Chondrocyte (in vitro differentiated cells): ENCODE measurements around the gene COG5. TPM values are rescaled to one million over a fixed set of nuclear protein-coding genes. Genes with fewer than 3 reads are reported as not detected.

Experiments
- DNase-seq: peaks from one replicate; pipeline ENCODE4 v3.0.0; 2021; ENCODE audit warnings: mixed read lengths, low spot score
- H3K27ac Mint-ChIP-seq: one replicate; pipeline ENCODE4 v1.8.0; 2021; ENCODE audit warnings: mild to moderate bottlenecking, moderate library complexity, mixed read lengths; ENCODE audit not compliant: unreplicated experiment
- H3K27me3 Mint-ChIP-seq: 2 replicates; pipeline ENCODE4 v1.8.0; 2021; ENCODE audit warnings: low read depth, mixed read lengths
- H3K36me3 Mint-ChIP-seq: 2 replicates; pipeline ENCODE4 v1.8.0; 2021; ENCODE audit warnings: low read depth, mixed read lengths
- H3K4me1 Mint-ChIP-seq: 2 replicates; pipeline ENCODE4 v1.8.0; 2021; ENCODE audit warnings: low read depth, mild to moderate bottlenecking, mixed read lengths
- H3K4me3 Mint-ChIP-seq: one replicate; pipeline ENCODE4 v1.8.0; 2021; ENCODE audit warnings: mild to moderate bottlenecking, moderate library complexity, mixed read lengths; ENCODE audit not compliant: unreplicated experiment
- H3K9me3 Mint-ChIP-seq: 2 replicates; pipeline ENCODE4 v1.8.0; 2021; ENCODE audit warnings: low read depth, mixed read lengths
- total RNA-seq: library from RNA; stranded (reverse); gene quantifications from 3 replicates; pipeline ENCODE4 v1.2.1, GENCODE V29; 2021
- TF ChIP-seq, protein P1 (sequence below): fragments of 200-600 bp; sonication (generic); IDR thresholded peaks from 2 replicates; pipeline ENCODE4 v1.5.0; 2021; ENCODE audit warnings: antibody characterized with exemption, mild to moderate bottlenecking, moderate library complexity

Gene COG5
- total RNA-seq, 1 donor from 2014 or later, result 52.8 TPM

DNA sequence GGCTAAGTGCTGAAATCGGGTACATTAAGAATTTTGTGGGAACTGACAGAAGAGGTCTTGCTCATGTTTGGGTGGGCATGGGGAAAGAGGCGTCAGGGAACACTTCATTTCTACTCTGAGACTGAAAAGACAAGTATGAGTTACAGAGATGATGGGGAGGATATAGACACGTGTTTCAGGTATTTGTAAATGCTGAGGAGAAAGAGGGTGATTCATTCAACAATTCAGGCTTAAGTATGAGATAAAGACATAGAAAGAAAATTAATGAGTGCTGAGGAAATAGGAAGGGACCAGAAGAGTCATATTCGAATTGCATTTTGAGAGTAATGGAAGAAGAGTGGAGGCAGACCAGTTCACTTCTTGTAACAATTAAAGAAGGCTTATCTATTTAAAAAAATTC, 251.3 kb downstream of the COG5 start:
- H3K27ac Mint-ChIP-seq, result no peak overlapping the region
- no peaks in the 10 kb centered on the region for H3K4me1 Mint-ChIP-seq
- TF ChIP-seq, protein P1, sequence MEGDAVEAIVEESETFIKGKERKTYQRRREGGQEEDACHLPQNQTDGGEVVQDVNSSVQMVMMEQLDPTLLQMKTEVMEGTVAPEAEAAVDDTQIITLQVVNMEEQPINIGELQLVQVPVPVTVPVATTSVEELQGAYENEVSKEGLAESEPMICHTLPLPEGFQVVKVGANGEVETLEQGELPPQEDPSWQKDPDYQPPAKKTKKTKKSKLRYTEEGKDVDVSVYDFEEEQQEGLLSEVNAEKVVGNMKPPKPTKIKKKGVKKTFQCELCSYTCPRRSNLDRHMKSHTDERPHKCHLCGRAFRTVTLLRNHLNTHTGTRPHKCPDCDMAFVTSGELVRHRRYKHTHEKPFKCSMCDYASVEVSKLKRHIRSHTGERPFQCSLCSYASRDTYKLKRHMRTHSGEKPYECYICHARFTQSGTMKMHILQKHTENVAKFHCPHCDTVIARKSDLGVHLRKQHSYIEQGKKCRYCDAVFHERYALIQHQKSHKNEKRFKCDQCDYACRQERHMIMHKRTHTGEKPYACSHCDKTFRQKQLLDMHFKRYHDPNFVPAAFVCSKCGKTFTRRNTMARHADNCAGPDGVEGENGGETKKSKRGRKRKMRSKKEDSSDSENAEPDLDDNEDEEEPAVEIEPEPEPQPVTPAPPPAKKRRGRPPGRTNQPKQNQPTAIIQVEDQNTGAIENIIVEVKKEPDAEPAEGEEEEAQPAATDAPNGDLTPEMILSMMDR, result no peak
- no peaks in the 10 kb centered on the region for H3K9me3 Mint-ChIP-seq
- no peaks in the 10 kb centered on the region for H3K27me3 Mint-ChIP-seq
- no peak overlapping the region for H3K4me3 Mint-ChIP-seq
- peaks cover 9% of the 10 kb centered on the region for H3K36me3 Mint-ChIP-seq
- no peak for DNase-seq

GRCh38 chr7:107309296-107309695, 254.4 kb downstream of the COG5 start:
- Mint-ChIP-seq H3K27me3 (no peaks in the 10 kb centered on the region), H3K4me1 (no peaks in the 10 kb centered on the region), H3K27ac (no peak overlapping the region), H3K36me3 (peaks cover 6% of the 10 kb centered on the region), H3K9me3 (peaks cover 3% of the 10 kb centered on the region), H3K4me3 (no peak overlapping the region)
- DNase-seq, result no peak
- TF ChIP-seq, protein P1, result no peak

DNA sequence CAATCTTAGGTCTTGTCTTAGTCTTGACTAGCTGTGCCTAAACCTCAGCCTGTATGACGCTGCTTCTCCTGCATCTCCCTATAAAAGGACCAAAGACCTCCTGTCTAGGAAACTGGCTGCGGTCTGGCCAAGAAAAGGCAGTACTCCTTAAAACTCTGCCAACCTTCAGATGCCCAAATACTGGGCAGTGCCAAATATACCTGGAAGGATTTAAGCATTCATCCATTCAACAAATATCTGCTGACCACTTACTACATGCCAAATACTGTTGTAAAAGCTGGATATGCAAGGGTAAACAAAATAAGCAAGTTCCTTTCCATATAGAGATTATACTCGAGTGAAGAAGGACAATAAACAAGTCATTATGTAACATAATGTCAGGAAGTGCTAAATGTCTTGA, 259.1 kb downstream of the COG5 start:
- H3K9me3 Mint-ChIP-seq, result peaks cover 3% of the 10 kb centered on the region
- no peaks in the 10 kb centered on the region for H3K4me1 Mint-ChIP-seq
- no peak overlapping the region for H3K4me3 Mint-ChIP-seq
- H3K27ac Mint-ChIP-seq, result no peak overlapping the region
- TF ChIP-seq, protein P1, result no peak
- no peaks in the 10 kb centered on the region for H3K27me3 Mint-ChIP-seq
- peaks cover 4% of the 10 kb centered on the region for H3K36me3 Mint-ChIP-seq
- no peak for DNase-seq

- Mint-ChIP-seq H3K4me3 (no peak overlapping the region), H3K36me3 (peaks cover 4% of the 10 kb centered on the region), H3K27me3 (no peaks in the 10 kb centered on the region), H3K9me3 (peaks cover 3% of the 10 kb centered on the region), H3K4me1 (no peaks in the 10 kb centered on the region), H3K27ac (no peak overlapping the region)
- DNase-seq, result no peak
- TF ChIP-seq, protein P1, result no peak
These were observed 259.7 kb downstream of the COG5 start for GRCh38 chr7:107304063-107304462.

DNA sequence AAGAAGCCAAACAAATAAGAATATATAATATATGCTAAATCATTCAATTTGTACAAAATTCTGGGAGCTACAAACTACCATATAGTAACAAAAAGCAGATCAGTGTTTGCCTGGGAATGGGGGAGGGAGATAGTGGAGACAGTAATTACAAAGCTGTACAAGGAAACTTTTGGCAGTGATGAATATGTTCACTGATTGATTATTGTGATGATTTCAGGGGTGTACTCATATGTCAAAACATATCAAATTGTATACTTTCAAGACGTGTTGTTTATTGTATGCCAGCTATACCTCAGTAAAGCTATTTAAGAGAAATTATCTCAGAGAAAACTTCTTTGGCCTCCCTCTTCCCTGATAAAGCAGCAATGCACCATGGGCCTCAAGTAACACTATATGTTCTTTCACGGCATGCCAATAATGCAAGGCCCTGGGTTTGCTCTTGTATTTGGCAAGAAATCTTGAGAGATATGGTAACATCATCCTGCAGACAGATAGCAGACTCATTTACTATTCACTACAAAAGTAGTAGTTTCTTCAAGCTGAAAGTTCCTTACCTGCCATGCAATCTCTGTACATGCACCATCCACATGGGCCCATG, 261.4 kb downstream of the COG5 start:
- DNase-seq, result no peak
- TF ChIP-seq, protein P1, result no peak
- no peaks in the 10 kb centered on the region for H3K27me3 Mint-ChIP-seq
- peaks cover 6% of the 10 kb centered on the region for H3K36me3 Mint-ChIP-seq
- H3K27ac Mint-ChIP-seq, result no peak overlapping the region
- no peaks in the 10 kb centered on the region for H3K4me1 Mint-ChIP-seq
- H3K9me3 Mint-ChIP-seq, result peaks cover 3% of the 10 kb centered on the region
- no peak overlapping the region for H3K4me3 Mint-ChIP-seq
